ENCODE results near the gene ALK.

Gene ALK

DNA sequence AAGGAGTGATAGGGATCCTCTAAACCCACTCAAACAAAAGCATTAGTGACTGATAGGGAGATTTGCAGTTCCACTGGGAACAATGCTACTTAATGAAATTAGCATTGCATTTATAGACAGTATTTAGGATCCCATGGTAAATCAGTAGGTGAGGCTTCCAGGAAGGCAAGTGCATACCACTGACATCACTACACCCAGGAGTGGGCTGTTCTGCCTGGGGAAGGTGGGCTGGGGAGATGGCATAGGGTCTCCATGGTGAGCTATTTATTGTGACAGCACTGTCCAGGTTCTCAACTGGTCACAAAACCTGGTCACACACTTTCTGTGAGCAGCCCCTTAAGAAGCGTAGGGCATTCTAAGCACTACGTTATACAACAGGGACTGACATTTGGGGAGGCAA lies 262.2 kb downstream of the ALK start:
- no peak for DNase-seq
- TF ChIP-seq GATA1 (IDR thresholded peaks at IDR 0.05; ENCODE audit: low read depth, low read length) (no peak), POLR2A (IDR thresholded peaks at IDR 0.05; ENCODE audit: low read length) (no peak)

DNA sequence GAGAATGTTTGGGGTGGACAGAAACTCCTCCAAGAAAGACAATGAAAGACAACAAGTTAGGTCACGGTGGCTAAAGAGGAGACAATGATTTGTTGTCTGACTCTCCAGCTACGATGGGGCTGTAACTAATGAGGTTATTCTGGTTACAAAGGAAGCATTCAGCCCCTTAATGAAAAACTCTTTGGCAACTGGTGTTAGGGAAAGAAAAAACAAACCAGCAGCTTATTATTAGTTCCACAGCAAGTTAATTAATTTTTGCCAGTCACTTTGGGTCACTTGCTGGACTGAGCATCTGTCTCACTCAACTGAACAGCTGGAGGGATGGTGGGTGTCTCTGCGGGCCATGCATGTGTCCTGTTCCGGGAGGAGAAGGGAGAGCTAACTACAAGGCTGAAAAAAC lies 263.7 kb downstream of the ALK start:
- no peak for TF ChIP-seq GATA1 (IDR thresholded peaks at IDR 0.05; ENCODE audit: low read depth, low read length)
- no peak for TF ChIP-seq POLR2A (IDR thresholded peaks at IDR 0.05; ENCODE audit: low read length)
- DNase-seq: no peak

DNA sequence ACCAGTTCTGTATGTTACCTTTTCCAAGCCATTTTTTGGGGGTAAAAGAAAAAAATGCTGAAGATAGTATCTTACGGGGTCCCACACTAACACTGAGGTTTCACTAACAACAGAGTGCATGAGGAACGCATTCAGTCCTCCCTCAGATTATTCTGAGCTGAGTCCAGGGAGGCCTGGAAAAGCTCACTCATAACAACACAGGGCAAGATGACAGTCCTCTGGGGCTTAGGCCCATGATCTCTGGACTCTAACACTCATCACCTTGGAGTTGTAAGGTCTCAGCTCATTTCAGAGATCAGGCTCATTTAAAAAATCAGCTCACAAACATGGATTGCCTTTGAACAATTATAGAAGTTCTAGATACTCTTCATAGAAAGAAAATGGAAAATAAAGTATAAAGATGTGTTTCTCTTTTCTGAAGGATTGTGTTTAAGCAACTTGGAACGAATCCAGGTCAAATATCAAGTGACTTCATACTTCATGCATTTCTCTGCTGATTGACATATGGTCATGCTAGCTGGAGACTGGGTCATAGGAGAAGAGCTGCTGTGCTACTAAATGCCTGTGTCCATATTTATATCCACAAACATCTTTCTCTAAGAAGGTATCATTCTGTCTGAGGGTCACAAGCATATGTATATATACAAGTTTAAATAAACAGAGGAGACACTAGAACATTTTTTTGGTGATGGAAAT lies 265.8 kb downstream of the ALK start:
- no peak for DNase-seq
- TF ChIP-seq POLR2A (IDR thresholded peaks at IDR 0.05; ENCODE audit: low read length) (no peak), GATA1 (IDR thresholded peaks at IDR 0.05; ENCODE audit: low read depth, low read length) (no peak)

DNA sequence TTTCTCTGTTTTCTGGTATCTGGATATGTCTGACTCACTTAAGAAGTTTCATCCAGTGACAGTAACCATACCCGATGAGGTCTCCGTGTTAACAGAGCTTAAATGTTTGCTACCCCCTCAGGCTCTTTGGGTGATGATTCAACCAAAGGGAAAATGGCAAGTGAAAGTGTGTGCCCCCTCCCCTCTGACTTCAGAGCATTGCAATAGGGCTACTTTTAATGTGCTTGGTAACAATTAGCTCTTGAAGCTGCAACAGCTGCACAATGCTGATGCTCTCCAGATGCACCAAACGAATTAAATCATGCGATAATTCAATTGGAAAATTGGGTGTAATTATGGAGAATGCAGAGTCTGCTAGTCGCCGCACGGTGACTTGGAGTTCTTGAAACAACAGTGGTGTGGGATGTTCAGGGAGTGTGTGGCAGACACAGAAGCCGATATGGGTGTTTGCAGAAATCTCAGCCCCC lies 270.7 kb downstream of the ALK start:
- no peak for DNase-seq
- TF ChIP-seq POLR2A (IDR thresholded peaks at IDR 0.05; ENCODE audit: low read length) (no peak), GATA1 (IDR thresholded peaks at IDR 0.05; ENCODE audit: low read depth, low read length) (no peak)

DNA sequence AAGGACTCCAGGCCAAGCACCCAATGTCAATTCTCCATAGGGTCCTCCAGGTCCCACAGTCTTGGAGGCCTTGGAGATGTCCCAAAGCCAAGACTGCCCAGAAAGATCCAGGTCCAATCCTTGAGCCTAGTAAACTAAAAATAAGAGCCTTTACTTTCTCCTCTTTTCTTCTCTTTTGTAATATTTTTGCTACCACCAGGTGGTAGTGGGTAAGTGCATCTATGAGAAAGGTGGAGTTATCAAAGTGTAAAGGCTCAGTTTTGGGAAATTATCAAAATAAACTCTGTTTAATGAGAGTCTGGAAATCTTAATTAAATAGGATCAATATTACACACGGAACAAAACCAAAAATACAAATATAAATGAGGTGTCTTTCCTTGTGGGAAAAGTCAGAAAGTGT lies 276.4 kb downstream of the ALK start:
- TF ChIP-seq POLR2A (IDR thresholded peaks at IDR 0.05; ENCODE audit: low read length) (no peak), GATA1 (IDR thresholded peaks at IDR 0.05; ENCODE audit: low read depth, low read length) (no peak)

DNA sequence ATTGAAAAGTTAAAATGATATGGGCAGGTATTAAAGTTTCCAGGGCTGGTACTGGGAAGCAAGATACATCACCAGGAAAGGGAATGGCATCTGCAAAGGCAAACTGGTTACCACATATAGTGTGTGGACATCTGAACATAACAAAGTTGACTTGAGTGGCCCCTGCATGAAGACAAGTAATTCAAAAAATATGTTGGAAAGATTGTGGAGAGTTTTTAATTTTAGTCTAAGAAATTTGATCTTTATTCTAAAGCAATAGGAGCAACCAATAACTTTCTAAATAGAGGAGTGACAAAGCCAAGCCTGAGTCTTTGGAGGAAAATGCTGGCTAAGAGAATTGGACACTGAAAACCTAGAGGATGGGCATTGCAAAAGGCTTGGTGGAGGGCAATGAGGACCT lies 278.2 kb downstream of the ALK start:
- TF ChIP-seq POLR2A (IDR thresholded peaks at IDR 0.05; ENCODE audit: low read length) (no peak), GATA1 (IDR thresholded peaks at IDR 0.05; ENCODE audit: low read depth, low read length) (no peak)
- no peak for DNase-seq

More for the DNA sequence above, 276.4 kb downstream of the ALK start:
- no peak for DNase-seq

DNA sequence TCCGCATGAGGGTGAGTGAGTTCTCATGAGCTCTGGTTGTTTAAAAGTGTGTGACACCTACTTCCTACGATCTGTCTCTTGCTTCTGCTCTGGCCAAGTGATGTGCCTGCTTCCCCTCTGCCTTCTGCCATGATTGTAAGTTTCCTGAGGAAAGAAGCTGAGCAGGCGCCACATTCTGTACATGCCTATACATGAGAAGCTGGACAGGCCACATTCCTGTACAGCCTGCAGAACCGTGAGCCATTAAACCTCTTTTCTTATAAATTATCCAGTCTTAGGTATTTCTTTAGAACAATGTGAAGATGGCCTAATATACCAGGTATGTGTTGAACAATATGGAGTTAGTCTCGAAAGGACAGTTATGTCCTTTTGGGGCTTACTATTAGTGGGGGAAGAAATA lies 281.0 kb downstream of the ALK start:
- no peak for DNase-seq
- no peak for TF ChIP-seq GATA1 (IDR thresholded peaks at IDR 0.05; ENCODE audit: low read depth, low read length)
- TF ChIP-seq POLR2A (IDR thresholded peaks at IDR 0.05; ENCODE audit: low read length): no peak

DNA sequence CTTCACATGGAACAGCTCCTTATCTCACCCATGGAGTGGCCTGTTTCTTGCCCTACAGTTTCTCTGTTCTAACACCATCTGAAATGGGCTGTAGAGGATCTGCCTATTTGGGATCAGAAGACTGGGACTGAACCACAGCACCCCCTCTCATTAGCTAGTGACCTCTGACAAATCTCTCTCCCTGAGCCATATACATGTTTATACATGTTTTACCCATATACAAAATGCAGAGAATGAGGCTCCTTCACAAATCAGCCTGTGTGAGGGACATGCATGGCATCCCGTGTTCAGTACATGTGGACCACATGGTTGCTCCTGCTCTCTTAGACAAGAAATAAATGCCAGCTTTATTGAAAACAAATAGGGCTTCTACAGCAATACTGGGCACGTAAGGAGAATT lies 282.7 kb downstream of the ALK start:
- DNase-seq: no peak
- TF ChIP-seq POLR2A (IDR thresholded peaks at IDR 0.05; ENCODE audit: low read length) (no peak), GATA1 (IDR thresholded peaks at IDR 0.05; ENCODE audit: low read depth, low read length) (no peak)

DNA sequence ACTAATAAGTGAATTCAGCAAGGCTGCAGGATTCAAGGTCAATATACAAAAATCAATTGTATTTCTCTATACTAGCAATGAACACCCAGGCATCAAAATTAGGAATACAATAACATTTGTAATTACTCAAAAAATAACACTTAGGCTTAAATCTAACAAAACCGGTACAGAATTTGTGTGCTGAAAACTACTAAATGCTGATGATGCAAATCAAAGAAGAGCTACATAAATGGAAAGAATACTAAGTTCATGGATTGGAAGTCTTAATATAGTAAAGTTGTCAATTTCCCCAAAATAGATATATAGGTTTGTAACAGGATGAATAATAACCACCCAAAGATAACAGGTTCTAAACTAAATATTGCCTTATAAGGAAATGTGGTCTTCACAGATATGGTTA lies 286.5 kb downstream of the ALK start:
- no peak for DNase-seq
- TF ChIP-seq POLR2A (IDR thresholded peaks at IDR 0.05; ENCODE audit: low read length) (no peak), GATA1 (IDR thresholded peaks at IDR 0.05; ENCODE audit: low read depth, low read length) (no peak)

DNA sequence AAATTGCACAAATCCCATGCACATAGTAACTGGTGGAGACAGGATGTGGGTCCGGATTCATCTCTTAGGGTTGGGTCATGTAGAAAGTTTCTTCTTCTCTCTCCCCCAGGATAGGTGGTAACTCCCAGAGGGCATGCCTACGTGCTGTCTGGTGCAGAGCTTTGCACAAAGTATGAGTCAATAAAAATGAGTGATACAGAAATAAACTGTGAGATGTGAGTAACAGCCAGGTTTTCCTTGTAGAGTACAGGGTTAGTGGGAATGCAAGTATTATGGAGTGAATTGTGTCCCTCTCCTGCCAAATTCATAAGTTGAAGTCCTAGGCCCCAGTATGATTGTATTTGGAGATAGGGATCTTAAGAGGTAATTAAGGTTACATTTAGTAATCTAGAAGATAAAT lies 289.4 kb downstream of the ALK start:
- TF ChIP-seq POLR2A (IDR thresholded peaks at IDR 0.05; ENCODE audit: low read length): no peak
- TF ChIP-seq GATA1 (IDR thresholded peaks at IDR 0.05; ENCODE audit: low read depth, low read length): no peak
- no peak for DNase-seq

DNA sequence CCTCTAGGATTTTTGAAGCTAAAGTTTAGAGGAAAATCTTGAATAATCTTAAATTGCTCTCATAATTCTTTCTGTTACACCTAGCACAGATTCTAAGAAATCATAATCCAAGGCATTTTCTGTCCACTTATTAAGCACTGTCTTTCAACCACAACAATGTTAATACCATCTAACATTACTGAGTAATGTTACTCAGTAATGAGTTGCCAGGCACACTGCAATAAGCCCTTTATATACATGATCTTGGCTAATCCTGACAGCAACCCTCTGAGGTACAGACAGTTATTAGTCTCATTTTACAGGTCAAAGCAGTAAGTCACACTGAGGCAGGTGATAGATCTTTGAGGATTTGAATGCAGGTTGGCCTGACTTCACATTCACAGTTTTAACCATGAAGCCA lies 291.9 kb downstream of the ALK start:
- no peak for DNase-seq
- no peak for TF ChIP-seq POLR2A (IDR thresholded peaks at IDR 0.05; ENCODE audit: low read length)
- TF ChIP-seq GATA1 (IDR thresholded peaks at IDR 0.05; ENCODE audit: low read depth, low read length): no peak

DNA sequence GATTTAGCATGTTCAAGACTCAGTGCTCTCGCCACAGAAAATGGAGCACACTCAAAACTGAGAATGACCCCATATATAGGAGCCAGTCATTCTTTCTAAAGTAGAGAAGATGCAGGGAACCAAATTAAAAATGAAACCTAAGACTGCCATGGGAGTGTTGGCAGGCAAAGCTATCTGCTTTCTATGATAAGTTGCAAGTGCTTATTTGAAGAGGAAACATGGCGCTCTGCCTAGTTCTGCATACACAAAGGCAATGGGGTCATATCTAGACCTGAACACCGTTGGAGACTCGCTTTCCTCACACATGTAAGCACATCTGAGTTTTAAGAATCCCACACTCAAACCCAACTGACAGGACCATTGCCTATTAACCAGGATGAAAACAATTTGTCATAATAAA lies 292.5 kb downstream of the ALK start:
- TF ChIP-seq GATA1 (IDR thresholded peaks at IDR 0.05; ENCODE audit: low read depth, low read length) (no peak), POLR2A (IDR thresholded peaks at IDR 0.05; ENCODE audit: low read length) (no peak)
- no peak for DNase-seq

DNA sequence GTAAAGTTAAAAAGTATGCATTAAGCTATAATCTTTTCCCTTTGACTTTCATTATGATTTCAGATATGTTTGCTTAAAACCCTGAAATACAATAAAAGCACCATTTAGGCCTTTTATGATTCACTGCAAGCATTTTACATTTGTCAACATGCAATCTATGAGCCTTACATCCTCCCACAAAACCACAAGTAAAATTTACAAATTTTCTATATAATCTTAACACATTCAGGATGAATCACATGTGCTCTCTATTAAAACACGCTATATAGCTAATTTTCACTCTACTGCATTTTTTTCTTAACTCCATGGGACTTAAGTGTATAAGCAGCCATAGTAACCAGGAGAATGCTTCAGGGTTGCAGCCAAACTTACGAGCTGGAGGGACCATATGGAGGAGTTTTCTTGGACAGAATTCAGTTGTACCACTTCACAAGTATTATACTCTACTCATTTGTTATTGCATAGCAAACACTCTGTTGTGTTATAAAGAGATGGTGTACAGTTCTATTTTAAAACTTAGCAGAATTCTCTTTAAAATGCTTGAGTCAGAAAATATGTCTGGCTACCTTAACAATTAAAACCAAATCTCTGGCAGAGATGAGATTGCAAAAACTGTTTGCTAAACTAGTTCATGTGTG lies 293.2 kb downstream of the ALK start:
- no peak for DNase-seq
- no peak for TF ChIP-seq POLR2A (IDR thresholded peaks at IDR 0.05; ENCODE audit: low read length)
- TF ChIP-seq GATA1 (IDR thresholded peaks at IDR 0.05; ENCODE audit: low read depth, low read length): no peak

DNA sequence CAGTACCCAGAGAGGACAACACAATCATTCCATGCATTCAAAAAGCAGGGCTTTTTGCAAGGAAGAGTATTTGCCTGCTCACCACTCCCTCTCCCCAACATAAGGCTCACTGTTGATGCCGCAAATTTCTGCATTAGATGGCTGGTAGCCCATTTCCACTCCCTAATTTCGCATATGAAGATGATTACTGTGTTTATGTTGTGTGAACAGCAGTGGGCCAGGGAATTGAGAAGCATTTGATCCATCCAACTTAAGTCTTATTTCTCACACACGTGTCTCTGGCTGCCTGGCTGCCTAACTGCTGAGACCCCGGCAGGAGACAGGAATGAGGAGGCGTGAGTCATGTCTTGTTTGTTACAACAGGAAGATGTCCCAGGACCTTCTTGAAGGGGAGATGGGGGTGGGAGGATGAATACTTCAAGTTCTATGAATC lies 294.1 kb downstream of the ALK start:
- TF ChIP-seq GATA1 (IDR thresholded peaks at IDR 0.05; ENCODE audit: low read depth, low read length): no peak
- no peak for TF ChIP-seq POLR2A (IDR thresholded peaks at IDR 0.05; ENCODE audit: low read length)

DNA sequence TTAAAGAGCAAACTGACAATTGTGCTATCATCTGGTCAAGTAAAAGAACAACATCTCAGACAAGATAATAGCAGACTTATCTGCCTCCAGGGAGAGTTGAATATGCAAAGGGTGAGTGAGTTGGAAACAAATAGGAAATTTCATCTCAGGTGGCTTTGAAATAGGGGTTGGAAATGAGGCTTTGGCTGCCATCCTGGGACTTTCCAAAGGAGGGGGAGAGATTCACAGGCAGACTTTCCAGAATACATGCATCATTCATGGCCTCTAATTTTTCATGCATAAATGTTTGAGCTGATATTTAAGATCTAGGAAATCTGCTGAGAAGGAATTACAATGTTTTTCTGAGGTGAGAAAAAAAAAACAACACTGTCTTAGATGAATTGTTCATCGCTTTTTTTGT lies 300.5 kb downstream of the ALK start:
- DNase-seq: no peak
- TF ChIP-seq GATA1 (IDR thresholded peaks at IDR 0.05; ENCODE audit: low read depth, low read length) (no peak), POLR2A (IDR thresholded peaks at IDR 0.05; ENCODE audit: low read length) (no peak)

More for the DNA sequence above, 294.1 kb downstream of the ALK start:
- no peak for DNase-seq
